WTC11 (cell line): ENCODE results near the gene ARMCX2.

Source experiments
- ERG ChIP-seq: fragments of 250-450 bp; sonication (Bioruptor Pico); IDR thresholded peaks from 2 replicates; pipeline ENCODE4 v1.8.0; 2021; ENCODE audit warnings: mild to moderate bottlenecking
- ZNF121 ChIP-seq: sonication (generic); formaldehyde crosslinking; IDR thresholded peaks from 2 replicates; pipeline ENCODE4 v1.8.0; 2023; ENCODE audit warnings: missing genetic modification reagents
- ZNF423 ChIP-seq: fragments of 250-450 bp; sonication (Bioruptor Pico); IDR thresholded peaks from 2 replicates; pipeline ENCODE4 v2.1.2; 2022; ENCODE audit warnings: mild to moderate bottlenecking, moderate library complexity
- TF ChIP-seq, protein P1 (sequence below): fragments of 200-600 bp; IDR thresholded peaks from 2 replicates; pipeline ENCODE4 v1.8.0; 2022; ENCODE audit warnings: antibody characterized with exemption

- TF ChIP-seq, protein P1, sequence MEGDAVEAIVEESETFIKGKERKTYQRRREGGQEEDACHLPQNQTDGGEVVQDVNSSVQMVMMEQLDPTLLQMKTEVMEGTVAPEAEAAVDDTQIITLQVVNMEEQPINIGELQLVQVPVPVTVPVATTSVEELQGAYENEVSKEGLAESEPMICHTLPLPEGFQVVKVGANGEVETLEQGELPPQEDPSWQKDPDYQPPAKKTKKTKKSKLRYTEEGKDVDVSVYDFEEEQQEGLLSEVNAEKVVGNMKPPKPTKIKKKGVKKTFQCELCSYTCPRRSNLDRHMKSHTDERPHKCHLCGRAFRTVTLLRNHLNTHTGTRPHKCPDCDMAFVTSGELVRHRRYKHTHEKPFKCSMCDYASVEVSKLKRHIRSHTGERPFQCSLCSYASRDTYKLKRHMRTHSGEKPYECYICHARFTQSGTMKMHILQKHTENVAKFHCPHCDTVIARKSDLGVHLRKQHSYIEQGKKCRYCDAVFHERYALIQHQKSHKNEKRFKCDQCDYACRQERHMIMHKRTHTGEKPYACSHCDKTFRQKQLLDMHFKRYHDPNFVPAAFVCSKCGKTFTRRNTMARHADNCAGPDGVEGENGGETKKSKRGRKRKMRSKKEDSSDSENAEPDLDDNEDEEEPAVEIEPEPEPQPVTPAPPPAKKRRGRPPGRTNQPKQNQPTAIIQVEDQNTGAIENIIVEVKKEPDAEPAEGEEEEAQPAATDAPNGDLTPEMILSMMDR, result no peak
- TF ChIP-seq ZNF121 (CRISPR knock-in tag), result no peak
- no peak for TF ChIP-seq ZNF423 (CRISPR knock-in tag)
- no peak for TF ChIP-seq ERG (CRISPR knock-in tag)
Observed at GRCh38 chrX:101639583-101639982, 20.1 kb downstream of the ARMCX2 start.
